ENCODE measurements around the gene BTBD16.

DNA sequence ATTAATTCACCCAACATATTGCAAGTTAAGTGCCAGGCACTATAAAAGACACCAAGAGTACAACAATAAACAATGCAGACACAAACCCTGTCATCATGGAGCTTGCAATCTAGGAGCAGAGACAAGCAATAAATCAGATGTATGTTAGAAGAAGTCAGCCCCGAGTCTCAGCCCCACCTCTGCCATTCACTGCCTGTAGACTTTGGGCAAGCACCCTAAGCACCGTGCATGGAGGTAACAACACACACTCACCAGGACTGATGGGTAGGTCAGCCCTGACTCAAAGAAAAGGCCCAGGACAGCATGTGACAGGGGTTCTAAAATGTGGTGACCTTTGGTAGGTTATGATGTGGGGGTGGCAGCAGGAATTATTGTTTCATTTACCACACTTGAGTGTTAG, 54.1 kb downstream of the BTBD16 start:
- TF ChIP-seq, protein P1, sequence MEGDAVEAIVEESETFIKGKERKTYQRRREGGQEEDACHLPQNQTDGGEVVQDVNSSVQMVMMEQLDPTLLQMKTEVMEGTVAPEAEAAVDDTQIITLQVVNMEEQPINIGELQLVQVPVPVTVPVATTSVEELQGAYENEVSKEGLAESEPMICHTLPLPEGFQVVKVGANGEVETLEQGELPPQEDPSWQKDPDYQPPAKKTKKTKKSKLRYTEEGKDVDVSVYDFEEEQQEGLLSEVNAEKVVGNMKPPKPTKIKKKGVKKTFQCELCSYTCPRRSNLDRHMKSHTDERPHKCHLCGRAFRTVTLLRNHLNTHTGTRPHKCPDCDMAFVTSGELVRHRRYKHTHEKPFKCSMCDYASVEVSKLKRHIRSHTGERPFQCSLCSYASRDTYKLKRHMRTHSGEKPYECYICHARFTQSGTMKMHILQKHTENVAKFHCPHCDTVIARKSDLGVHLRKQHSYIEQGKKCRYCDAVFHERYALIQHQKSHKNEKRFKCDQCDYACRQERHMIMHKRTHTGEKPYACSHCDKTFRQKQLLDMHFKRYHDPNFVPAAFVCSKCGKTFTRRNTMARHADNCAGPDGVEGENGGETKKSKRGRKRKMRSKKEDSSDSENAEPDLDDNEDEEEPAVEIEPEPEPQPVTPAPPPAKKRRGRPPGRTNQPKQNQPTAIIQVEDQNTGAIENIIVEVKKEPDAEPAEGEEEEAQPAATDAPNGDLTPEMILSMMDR (IDR thresholded peaks at IDR 0.05), result no peak
- TF ChIP-seq POLR2A (IDR thresholded peaks at IDR 0.05), result no peak

Data from ovary (tissue), 3 donors.